HepG2 (cell line): Measurements from ENCODE around the gene KDM7A. TPM values are rescaled to one million over a fixed set of nuclear protein-coding genes. Genes with fewer than 3 reads are reported as not detected.

Experiments
- EHMT2 ChIP-seq: fragments of 200-600 bp; sonication (generic); IDR thresholded peaks from 2 replicates; pipeline ENCODE4 v1.7.0; 2017; ENCODE audit warnings: antibody characterized with exemption, low read depth, low read length, borderline replicate concordance
- EZH2 ChIP-seq: conservative IDR thresholded peaks from 2 replicates; pipeline ENCODE4 v1.6.1; 2012; ENCODE audit warnings: mild to moderate bottlenecking, low read depth, low read length, moderate library complexity
- FOXK2 ChIP-seq: fragments of 450-650 bp; IDR thresholded peaks from 2 replicates; pipeline ENCODE4 v1.6.1; 2016
- GLMP ChIP-seq: sonication (generic); formaldehyde crosslinking; IDR thresholded peaks from 2 replicates; pipeline ENCODE4 v1.9.0; 2021; ENCODE audit warnings: missing genetic modification reagents, mild to moderate bottlenecking, borderline replicate concordance
- GZF1 ChIP-seq: sonication (generic); formaldehyde crosslinking; IDR thresholded peaks from 2 replicates; pipeline ENCODE4 v1.5.1; 2020; ENCODE audit warnings: mild to moderate bottlenecking, missing genetic modification reagents
- HIVEP1 ChIP-seq: sonication (generic); formaldehyde crosslinking; IDR thresholded peaks from 2 replicates; pipeline ENCODE4 v1.4.0; 2020; ENCODE audit warnings: mild to moderate bottlenecking, missing genetic modification reagents
- HMGXB4 ChIP-seq, 2 experiments: sonication (generic) in 1 of 2; formaldehyde crosslinking in 1 of 2; IDR thresholded peaks; 2 replicates each; pipeline versions ENCODE4 v1.4.0 to v1.6.1; 2018 to 2020; ENCODE audit warnings: missing genetic modification reagents in 2 of 2, borderline replicate concordance in 1 of 2, low read depth in 1 of 2, mild to moderate bottlenecking in 1 of 2, missing biosample characterization in 1 of 2
- REST ChIP-seq, 2 experiments: IDR thresholded peaks; 2 replicates each; pipeline ENCODE4 v1.6.1; 2011 to 2012; ENCODE audit warnings: low read length in 2 of 2, borderline replicate concordance in 1 of 2, low read depth in 1 of 2, mild to moderate bottlenecking in 1 of 2, moderate library complexity in 1 of 2
- ZBED4 ChIP-seq: sonication (generic); formaldehyde crosslinking; IDR thresholded peaks from 2 replicates; pipeline ENCODE4 v1.4.0; 2020; ENCODE audit warnings: missing genetic modification reagents, borderline replicate concordance
- ZFP37 ChIP-seq: sonication (generic); formaldehyde crosslinking; IDR thresholded peaks from 2 replicates; pipeline ENCODE4 v1.4.0; 2020; ENCODE audit warnings: missing genetic modification reagents, borderline replicate concordance
- ZNF124 ChIP-seq: sonication (generic); formaldehyde crosslinking; IDR thresholded peaks from 2 replicates; pipeline ENCODE4 v1.4.0; 2020; ENCODE audit warnings: missing genetic modification reagents
- ZNF691 ChIP-seq: sonication (generic); formaldehyde crosslinking; IDR thresholded peaks from 2 replicates; pipeline ENCODE4 v1.4.0; 2020; ENCODE audit warnings: missing genetic modification reagents, low read depth, mild to moderate bottlenecking, borderline replicate concordance
- ZNF792 ChIP-seq: IDR thresholded peaks from 2 replicates; pipeline ENCODE4 v1.6.1; 2016
- ZNF816 ChIP-seq: sonication (generic); formaldehyde crosslinking; IDR thresholded peaks from 2 replicates; pipeline ENCODE4 v1.8.0; 2022; ENCODE audit warnings: missing genetic modification reagents, mild to moderate bottlenecking, borderline replicate concordance
- polyA plus RNA-seq, 8 experiments: library from polyadenylated mRNA; depleted of rRNA in 3 of 8; stranded (reverse) in 7 of 8; unstranded in 1 of 8; fragments of >200 nt; fragmentation: Illumina TruSeq in 4 of 8; extraction: Trizol in 4 of 8; gene quantifications; 2 replicates each; pipeline versions ENCODE4 v1.2.1 to v1.2.3, GENCODE V29; 2011 to 2016; ENCODE audit warnings: low read depth in 4 of 8, missing spikeins in 1 of 8, mixed read lengths in 1 of 8; ENCODE audit not compliant: insufficient read depth in 1 of 8
- total RNA-seq, 5 experiments: library from RNA; depleted of rRNA; stranded (reverse); fragments of >200 nt; fragmentation: Illumina TruSeq; extraction: Trizol; gene quantifications; 2 replicates each; pipeline ENCODE4 v1.2.3, GENCODE V29; 2016; ENCODE audit warnings: low read depth in 1 of 5

The KDM7A gene
- total and polyA plus RNA-seq, 2 of the 13 experiments (the other 11 are each of a cell fraction or from before 2014, with no cell fraction given): 10.8 to 16.8 TPM

GRCh38 chr7:140175221-140176121 lies 1.3 kb downstream of the KDM7A start (continued):
- TF ChIP-seq ZNF792 (CRISPR knock-in tag) (peak; percentile 21; the same call in 1 of the 2 replicates), HIVEP1 (CRISPR knock-in tag) (no peak), ZFP37 (0 out of 2 replicates have a peak, but pooled peaks have one; percentile 31), ZBED4 (CRISPR knock-in tag) (no peak), EHMT2 (no peak), HMGXB4 (CRISPR knock-in tag; IDR thresholded peaks at IDR 0.05; ENCODE audit: borderline replicate concordance in 1 of 2, low read depth in 1 of 2) (peak; percentile 73 to 90; a peak in 3 of 4 replicates), GZF1 (CRISPR knock-in tag) (no peak), REST (IDR thresholded peaks at IDR 0.05; ENCODE audit: borderline replicate concordance in 1 of 2, low read depth in 1 of 2, low read length in 2 of 2) (no peak), ZNF816 (CRISPR knock-in tag) (no peak; the same call in 1 of the 2 replicates), GLMP (no peak), ZNF691 (CRISPR knock-in tag) (no peak), FOXK2 (peak; percentile 88; the same call in 1 of the 2 replicates), ZNF124 (CRISPR knock-in tag) (no peak; the same call in 1 of the 2 replicates), EZH2 (no peak)
